Motor neuron (in vitro differentiated cells): ENCODE results near the gene BICD2. TPM values are rescaled to one million over a fixed set of nuclear protein-coding genes. Genes with fewer than 3 reads are reported as not detected.

Experiments
- ATAC-seq, 8 experiments: fragments of 200-7000 bp; cut with Tn5 transposase; replicated peaks in 6 of 8; 2 replicates each; pipeline ENCODE4 v1.8.0; 2021; ENCODE audit warnings: mild to moderate bottlenecking in 8 of 8, moderate library complexity in 8 of 8
- H3K27ac ChIP-seq, 2 donors: fragments of 250-450 bp; sonication (Bioruptor Pico); 2 replicates each; pipeline ENCODE4 v1.9.0; 2021; ENCODE audit warnings: antibody characterized with exemption in 2 of 2, mild to moderate bottlenecking in 2 of 2, moderate library complexity in 1 of 2
- H3K4me1 ChIP-seq, 2 donors: fragments of 250-450 bp; sonication (Bioruptor Pico); replicated peaks in 1 of 2; 2 replicates each; pipeline ENCODE4 v1.6.1; 2021; ENCODE audit warnings: antibody characterized with exemption in 2 of 2, mild to moderate bottlenecking in 2 of 2, moderate library complexity in 1 of 2
- H3K4me3 ChIP-seq, 5 donors: fragments of 250-450 bp; sonication (Bioruptor Pico); 2 replicates each; pipeline ENCODE4 v1.9.0; 2021; ENCODE audit warnings: antibody characterized with exemption in 5 of 5, mild to moderate bottlenecking in 5 of 5, moderate library complexity in 4 of 5
- WGBS, 10 experiments: fragments of 450-650 bp; shearing (Covaris generic); methylation state at CpG; one replicate each; pipeline ENCODE4 v1.0.0; 2022; 5-methylcytosine and 5-hydroxymethylcytosine counted together
- in situ Hi-C, 9 experiments: fragments of 400-800 bp; cut with MboI; loops; one replicate each; pipeline ENCODE4 v1.15.0; 2021; ENCODE audit warnings: low sequenced_read_pairs in 9 of 9, low pct_unique_long_range_greater_than_20kb in 2 of 9; ENCODE audit not compliant: unreplicated experiment in 9 of 9
- total RNA-seq, 8 experiments: library from RNA; unstranded; fragments of 300-600 nt; gene quantifications; 2 replicates each; pipeline versions ENCODE4 v1.2.3 to v1.2.4, GENCODE V29; 2022

Gene BICD2
- total RNA-seq, 8 experiments from 2014 or later, result 17.3 to 89.4 (median 23.7) TPM

DNA sequence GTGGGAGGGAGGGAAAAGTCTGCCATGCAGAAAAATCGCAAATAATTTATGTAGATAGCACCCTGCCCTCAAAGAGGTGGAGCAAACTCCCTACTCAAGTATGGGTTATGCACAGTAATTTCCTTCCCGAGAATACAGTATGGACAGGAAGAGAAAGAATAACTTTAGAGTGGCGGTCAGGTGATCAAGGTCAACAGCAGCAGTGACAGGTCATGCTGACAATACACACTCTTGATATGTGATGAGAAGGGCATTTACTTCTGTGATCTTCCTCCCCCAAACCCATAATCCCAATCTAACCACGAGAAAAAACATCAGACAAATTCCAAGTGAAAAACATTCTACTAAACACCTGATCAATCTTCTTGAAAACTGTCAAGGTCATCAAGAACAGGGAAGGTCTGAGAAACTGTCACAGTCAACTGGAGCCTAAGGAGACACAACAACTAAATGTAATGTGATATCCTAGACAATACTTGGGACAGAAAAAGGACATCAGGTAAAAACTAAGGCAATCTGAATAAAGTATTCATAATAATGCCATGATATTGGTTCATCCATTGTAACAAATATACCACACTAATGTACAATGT, 11.7 kb downstream of the BICD2 start:
- H3K27ac ChIP-seq, result no peak overlapping the region
- in situ Hi-C loops, result no loop called here
- H3K4me1 ChIP-seq, result peaks cover 0 to 8% of the 10 kb centered on the region in 2 donors
- peak in 3 of 8 experiments; percentile 8 to 37 (median 25) for ATAC-seq
- WGBS, 10 experiments, result 0 to 100% (median 79%) methylated on average over 2 to 4 of the region's 4 CpGs; no CpG with 5 or more reads in 2 of the 10 experiments
- H3K4me3 ChIP-seq, result no peak overlapping the region

GRCh38 chr9:92749934-92750315, 14.7 kb downstream of the BICD2 start:
- peak in 2 of 8 experiments; percentile 4 to 14 for ATAC-seq

GRCh38 chr9:92749071-92749933, 15.3 kb downstream of the BICD2 start:
- H3K27ac ChIP-seq, result no peak overlapping the region
- peak in 6 of 8 experiments; percentile 5 to 53 (median 14) for ATAC-seq
- in situ Hi-C loops, result no loop called here
- 28 to 82% (median 70%) methylated on average over 1 to 7 of the region's 12 CpGs; no CpG with 5 or more reads in 5 of the 10 experiments for WGBS, 10 experiments
- H3K4me3 ChIP-seq, result no peak overlapping the region
- peaks cover 3 to 5% of the 10 kb centered on the region in 2 donors for H3K4me1 ChIP-seq

More at GRCh38 chr9:92749934-92750315, 14.7 kb downstream of the BICD2 start:
- H3K27ac ChIP-seq, result no peak overlapping the region
- no peak overlapping the region for H3K4me3 ChIP-seq
- H3K4me1 ChIP-seq, result peaks cover 3 to 5% of the 10 kb centered on the region in 2 donors
- 13 to 100% (median 60%) methylated on average over 1 to 5 of the region's 6 CpGs; no CpG with 5 or more reads in 3 of the 10 experiments for WGBS, 10 experiments
- in situ Hi-C loops, result no loop called here

DNA sequence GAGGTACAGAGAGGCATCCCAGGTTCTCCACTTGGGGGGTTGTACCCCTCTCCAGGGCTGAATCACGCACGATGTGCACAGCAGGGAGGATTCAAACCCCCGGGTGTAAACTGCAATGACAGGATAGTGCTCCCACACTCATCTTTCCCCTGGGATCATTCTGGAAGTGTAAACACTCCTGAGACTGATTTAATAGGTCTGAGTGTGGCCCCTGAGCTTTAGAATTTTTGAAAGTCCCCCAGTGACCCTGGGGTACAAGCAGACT, 16.5 kb downstream of the BICD2 start:
- 77 to 100% methylated on average over 2 of the region's 3 CpGs; no CpG with 5 or more reads in 8 of the 10 experiments for WGBS, 10 experiments
- no peak for ATAC-seq
- Histone ChIP-seq H3K4me1 (peaks cover 3 to 5% of the 10 kb centered on the region in 2 donors), H3K4me3 (no peak overlapping the region), H3K27ac (no peak overlapping the region)
- in situ Hi-C loops, result no loop called here

DNA sequence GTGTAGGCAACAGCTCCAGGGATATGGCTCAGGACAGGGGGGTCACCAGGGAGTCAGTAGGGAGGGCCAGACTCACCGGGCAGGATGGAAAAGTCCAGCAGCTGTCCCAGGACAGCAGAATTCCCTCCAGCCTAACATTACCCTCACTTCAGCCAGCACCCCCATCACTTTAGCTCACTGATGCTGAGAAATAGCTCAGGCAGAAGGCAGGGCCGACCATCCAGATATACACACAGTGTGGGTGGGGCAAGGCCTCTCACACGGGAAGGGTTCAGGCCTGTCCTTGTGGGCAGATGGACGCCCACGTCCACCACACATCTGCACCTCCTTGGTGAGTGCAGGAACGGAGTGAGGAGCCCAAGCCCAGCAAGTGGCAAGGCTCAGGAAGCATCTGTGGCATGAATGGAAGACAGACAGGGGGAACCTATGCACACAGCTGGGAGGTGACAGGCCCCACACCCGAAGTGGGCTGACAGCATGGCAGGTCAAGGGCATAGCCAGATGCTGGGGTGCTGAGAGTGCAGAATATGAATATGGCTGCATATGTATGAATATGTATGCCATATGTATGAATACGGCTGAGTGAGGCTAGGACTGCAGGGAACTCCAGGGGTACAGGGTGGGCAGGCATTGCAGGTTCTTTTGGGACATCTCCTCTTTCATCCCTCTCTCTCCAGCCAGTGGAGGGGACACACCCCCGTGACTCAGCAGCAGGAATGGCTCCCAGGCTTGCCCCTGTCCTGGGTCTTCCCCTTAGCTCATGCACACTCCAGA, 17.0 kb downstream of the BICD2 start:
- ATAC-seq, result peak in 5 of 8 experiments; percentile 17 to 83 (median 60)
- Histone ChIP-seq H3K4me3 (no peak overlapping the region), H3K27ac (no peak overlapping the region)

DNA sequence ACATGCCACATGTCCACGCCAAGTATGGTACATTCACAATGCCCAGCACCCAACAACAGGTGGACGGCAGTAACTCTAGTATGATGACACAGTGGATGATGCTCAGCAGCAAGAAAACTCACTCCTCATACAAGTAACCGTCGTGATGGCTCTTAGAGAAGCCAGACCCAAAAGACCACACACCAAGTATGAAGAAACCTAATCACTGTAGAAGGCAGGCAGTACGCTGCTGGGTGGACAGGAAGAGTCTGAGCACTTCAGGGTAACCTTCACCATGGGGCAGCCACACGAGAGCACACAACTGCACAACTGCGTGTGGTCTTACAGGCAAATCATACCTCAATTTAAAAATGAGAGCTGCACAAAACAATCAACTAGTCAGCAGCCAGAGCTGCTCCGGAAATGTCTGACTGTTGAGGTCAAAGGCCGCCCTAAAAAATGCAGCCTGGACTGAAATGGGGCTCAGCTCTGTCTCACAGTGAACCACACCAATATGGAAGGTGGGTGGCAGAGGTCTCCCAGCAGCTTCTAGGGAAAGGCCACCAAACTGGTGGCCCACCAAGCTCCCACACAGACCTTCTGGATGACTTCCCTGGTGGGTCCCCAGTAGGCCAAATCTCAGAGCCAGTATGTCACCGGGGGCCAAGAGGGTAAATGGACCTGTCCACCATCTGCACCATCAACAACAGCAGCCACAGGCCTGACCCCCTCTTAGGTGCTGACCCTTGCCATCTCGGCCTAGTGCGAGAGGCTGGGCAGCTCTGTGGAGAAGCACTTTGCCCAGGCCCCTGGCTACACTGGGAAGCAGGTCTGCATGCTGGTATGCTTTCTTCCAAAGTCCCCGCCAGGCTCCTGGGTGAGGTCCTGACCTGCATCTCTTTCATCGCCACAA, 17.8 kb downstream of the BICD2 start:
- no peak overlapping the region for H3K4me3 ChIP-seq
- H3K4me1 ChIP-seq, result peaks cover 3 to 5% of the 10 kb centered on the region in 2 donors
- H3K27ac ChIP-seq, result no peak overlapping the region
- in situ Hi-C loops, result no loop called here
- WGBS, 10 experiments, result 54 to 100% (median 93%) methylated on average over 1 to 6 of the region's 14 CpGs; no CpG with 5 or more reads in 3 of the 10 experiments
- no peak for ATAC-seq

More for the DNA sequence above, 17.0 kb downstream of the BICD2 start:
- in situ Hi-C loops, result no loop called here
- 10 to 100% (median 40%) methylated on average over 1 to 2 of the region's 9 CpGs; no CpG with 5 or more reads in 7 of the 10 experiments for WGBS, 10 experiments
- peaks cover 3 to 5% of the 10 kb centered on the region in 2 donors for H3K4me1 ChIP-seq

DNA sequence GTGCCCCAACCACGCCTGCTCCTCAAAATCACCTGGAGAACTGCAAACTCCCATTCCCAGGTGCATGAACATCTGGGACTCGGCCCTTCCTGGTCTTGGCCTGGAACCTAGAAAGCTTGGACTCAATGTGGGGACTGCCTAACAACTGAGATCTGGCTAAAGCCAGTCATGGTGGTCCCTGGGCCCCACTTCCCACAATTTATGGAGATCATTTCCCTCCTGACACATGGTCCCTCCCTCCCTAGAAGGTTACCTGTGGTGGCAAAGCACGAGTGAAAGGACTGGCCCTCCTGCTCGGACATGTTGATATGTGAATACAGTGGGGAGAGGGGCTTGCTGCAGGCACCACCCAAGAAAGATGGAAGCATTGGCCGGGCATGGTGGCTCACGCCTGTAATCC, 18.8 kb downstream of the BICD2 start:
- 94 to 100% methylated on average over 2 to 3 of the region's 6 CpGs; no CpG with 5 or more reads in 8 of the 10 experiments for WGBS, 10 experiments
- H3K4me3 ChIP-seq, result no peak overlapping the region
- peaks cover 3 to 5% of the 10 kb centered on the region in 2 donors for H3K4me1 ChIP-seq
- H3K27ac ChIP-seq, result no peak overlapping the region
- in situ Hi-C loops, result no loop called here
- no peak for ATAC-seq

DNA sequence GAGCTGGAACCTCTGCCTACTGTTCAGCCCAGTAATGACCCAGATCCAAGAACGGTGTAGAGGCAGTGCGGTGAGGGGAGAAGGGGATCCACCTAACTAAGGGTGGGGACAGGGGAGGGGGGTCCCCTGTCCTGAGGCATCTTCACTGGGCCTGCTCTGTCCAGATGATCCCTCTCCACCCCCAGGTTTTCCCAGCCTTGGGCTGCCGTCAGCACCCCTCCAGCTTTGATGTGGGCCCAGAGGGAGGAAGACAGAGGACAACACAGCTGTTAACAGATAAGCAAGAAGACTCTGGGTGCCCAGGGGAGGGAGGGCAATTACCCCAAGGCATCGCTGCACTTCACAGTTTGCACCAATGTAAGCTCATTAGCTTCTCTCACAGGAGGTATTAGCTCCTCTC, 19.3 kb downstream of the BICD2 start:
- H3K4me1 ChIP-seq, result peaks cover 3 to 5% of the 10 kb centered on the region in 2 donors
- 80 to 100% methylated on average over 1 of the region's 4 CpGs; no CpG with 5 or more reads in 8 of the 10 experiments for WGBS, 10 experiments
- ATAC-seq, result no peak
- in situ Hi-C loops, result no loop called here
- no peak overlapping the region for H3K27ac ChIP-seq
- no peak overlapping the region for H3K4me3 ChIP-seq

DNA sequence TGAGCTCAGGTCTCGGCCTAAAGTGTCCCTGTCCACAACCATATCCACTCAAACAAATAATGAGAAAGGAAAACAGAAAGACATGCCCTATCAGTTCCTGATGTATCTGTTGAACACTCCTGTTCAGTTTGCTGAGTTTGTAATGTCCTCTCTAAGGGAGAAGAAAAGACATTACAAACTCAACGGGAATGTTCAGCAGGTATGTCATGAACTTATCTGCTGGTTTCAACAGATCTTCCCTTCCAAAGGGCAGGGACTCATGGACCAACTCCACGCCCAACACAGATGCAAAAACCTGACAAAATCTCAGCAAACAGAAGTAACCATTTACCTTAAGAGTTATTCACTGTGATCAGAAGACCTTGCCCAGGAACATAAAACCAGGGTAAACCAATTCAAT, 23.7 kb downstream of the BICD2 start:
- Histone ChIP-seq H3K27ac (no peak overlapping the region), H3K4me3 (no peak overlapping the region), H3K4me1 (no peaks in the 10 kb centered on the region)
- WGBS, 10 experiments, result 61 to 100% (median 84%) methylated on average over 1 to 3 of the region's 3 CpGs; no CpG with 5 or more reads in 1 of the 10 experiments
- no peak for ATAC-seq
- in situ Hi-C loops, result no loop called here

GRCh38 chr9:92740446-92740961, 24.1 kb downstream of the BICD2 start:
- H3K4me1 ChIP-seq, result no peaks in the 10 kb centered on the region
- no peak overlapping the region for H3K4me3 ChIP-seq
- WGBS, 10 experiments, result 23 to 100% (median 80%) methylated on average over 2 to 7 of the region's 7 CpGs
- in situ Hi-C loops, result no loop called here
- H3K27ac ChIP-seq, result no peak overlapping the region
- no peak for ATAC-seq

DNA sequence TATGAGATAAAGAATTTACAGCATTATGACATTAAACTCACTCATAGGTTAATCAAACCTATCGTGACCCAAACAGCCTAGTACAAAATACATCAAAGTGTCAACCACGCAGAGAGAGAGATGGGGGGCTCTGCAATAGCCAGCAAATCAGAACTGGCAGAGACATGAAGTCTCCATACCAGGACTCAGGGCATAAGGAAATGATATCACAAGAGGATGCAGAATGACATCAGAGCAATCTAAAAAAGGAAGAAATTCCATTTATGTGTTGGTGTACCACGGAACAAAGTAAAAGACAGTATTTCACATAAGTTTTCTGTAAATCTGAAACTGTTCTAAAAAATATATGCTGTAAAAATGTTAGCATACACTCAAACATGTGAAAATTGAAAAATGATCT, 24.6 kb downstream of the BICD2 start:
- Histone ChIP-seq H3K27ac (no peak overlapping the region), H3K4me1 (no peaks in the 10 kb centered on the region), H3K4me3 (no peak overlapping the region)
- WGBS, 10 experiments, result 19 to 100% (median 80%) methylated on average over 1 to 3 of the region's 3 CpGs
- peak in 1 of 8 experiments; percentile 55 for ATAC-seq
- in situ Hi-C loops, result no loop called here

GRCh38 chr9:92739346-92739970, 25.2 kb downstream of the BICD2 start:
- in situ Hi-C loops, result no loop called here
- 59 to 100% (median 90%) methylated on average over 1 to 7 of the region's 11 CpGs; no CpG with 5 or more reads in 1 of the 10 experiments for WGBS, 10 experiments
- H3K27ac ChIP-seq, result no peak overlapping the region
- peak in 1 of 8 experiments; percentile 36 for ATAC-seq
- H3K4me1 ChIP-seq, result no peaks in the 10 kb centered on the region
- no peak overlapping the region for H3K4me3 ChIP-seq
